Left lobe of liver (tissue), 2 donors: ENCODE data around the gene SHMT2. TPM values are rescaled to one million over a fixed set of nuclear protein-coding genes. Genes with fewer than 3 reads are reported as not detected.

Experiments used
- ATAC-seq: fragments of 200-7000 bp; cut with Tn5 transposase; one replicate; pipeline ENCODE4 v1.9.1; 2020; ENCODE audit warnings: mild to moderate bottlenecking, moderate library complexity
- DNase-seq: peaks from one replicate; pipeline ENCODE4 v3.0.0-alpha.2; 2020; ENCODE audit warnings: low spot score
- total RNA-seq: library from RNA; stranded (reverse); gene quantifications from one replicate; pipeline ENCODE4 v1.2.1, GENCODE V29; 2021
- donor health status: DM: no; HTN: no; CAD: no; lungs with moderate emphysema.
- donor health status: DM: no; HTN: yes; CAD: no.

SHMT2 gene
- total RNA-seq, 1 donor from 2014 or later: 242 TPM

- DNase-seq (no peak), ATAC-seq (no peak)
These were observed 5.1 kb upstream of the SHMT2 start for GRCh38 chr12:57224278-57224972.

GRCh38 chr12:57224973-57225679, 4.4 kb upstream of the SHMT2 start:
- peak; percentile 80 for ATAC-seq
- peak; percentile 78 for DNase-seq

- ATAC-seq: no peak
- DNase-seq: no peak
These were observed 3.8 kb upstream of the SHMT2 start for GRCh38 chr12:57225680-57226210.

- ATAC-seq (no peak), DNase-seq (no peak)
These were observed 2.8 kb upstream of the SHMT2 start for GRCh38 chr12:57226588-57227314.

- DNase-seq (no peak), ATAC-seq (no peak)
These were observed 2.0 kb upstream of the SHMT2 start for GRCh38 chr12:57227315-57228115.

GRCh38 chr12:57229046-57229633, 371 bp upstream of the SHMT2 start:
- no peak for ATAC-seq
- DNase-seq: no peak

GRCh38 chr12:57230381-57231155, 1.1 kb downstream of the SHMT2 start:
- ATAC-seq (peak; percentile 57), DNase-seq (peak; percentile 84)

GRCh38 chr12:57231276-57232021, 1.9 kb downstream of the SHMT2 start:
- DNase-seq (peak; percentile 86), ATAC-seq (peak; percentile 50)

- DNase-seq: peak; percentile 57
- ATAC-seq: no peak
These were observed 2.7 kb downstream of the SHMT2 start for GRCh38 chr12:57232156-57232756.

- DNase-seq (peak; percentile 48), ATAC-seq (no peak)
These were observed 4.1 kb downstream of the SHMT2 start for GRCh38 chr12:57233357-57234232.

- DNase-seq (no peak), ATAC-seq (no peak)
These were observed 4.7 kb downstream of the SHMT2 start for GRCh38 chr12:57234233-57234570.

GRCh38 chr12:57234571-57235016, 5.1 kb downstream of the SHMT2 start:
- ATAC-seq (no peak), DNase-seq (no peak)

- DNase-seq: peak; percentile 92
- peak; percentile 59 for ATAC-seq
These were observed 5.7 kb downstream of the SHMT2 start for GRCh38 chr12:57235017-57235727.

- no peak for ATAC-seq
These were observed 6.2 kb downstream of the SHMT2 start for GRCh38 chr12:57235728-57236131.

GRCh38 chr12:57236201-57236924, 6.9 kb downstream of the SHMT2 start:
- peak; percentile 47 for DNase-seq

More at GRCh38 chr12:57235728-57236131, 6.2 kb downstream of the SHMT2 start:
- peak; percentile 44 for DNase-seq

More at GRCh38 chr12:57236201-57236924, 6.9 kb downstream of the SHMT2 start:
- ATAC-seq: no peak
